Measurements from ENCODE around the gene MLC1.

Gene MLC1

DNA sequence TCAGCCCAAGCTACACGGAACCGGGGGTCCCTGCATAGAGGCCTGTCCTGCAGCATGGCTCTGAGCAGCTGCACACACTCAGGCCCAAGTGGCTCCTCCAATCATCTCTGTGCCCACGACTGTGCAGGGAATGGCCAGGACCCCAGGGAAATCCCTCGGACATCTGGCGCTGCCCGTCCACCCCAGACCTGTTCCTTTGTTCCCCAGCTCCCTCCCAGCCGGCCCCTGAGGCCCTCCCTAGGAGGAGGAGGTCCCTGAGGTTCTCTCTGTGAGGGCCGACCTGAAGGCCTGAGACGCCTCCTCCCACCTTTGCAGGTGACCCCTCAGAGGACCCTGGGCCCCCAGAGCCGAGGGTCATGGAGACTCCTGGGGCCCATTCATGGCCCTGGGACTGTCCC is 1.1 kb downstream of the MLC1 start:
- no peak for DNase-seq (ENCODE audit: low read depth)
- TF ChIP-seq, protein P1, sequence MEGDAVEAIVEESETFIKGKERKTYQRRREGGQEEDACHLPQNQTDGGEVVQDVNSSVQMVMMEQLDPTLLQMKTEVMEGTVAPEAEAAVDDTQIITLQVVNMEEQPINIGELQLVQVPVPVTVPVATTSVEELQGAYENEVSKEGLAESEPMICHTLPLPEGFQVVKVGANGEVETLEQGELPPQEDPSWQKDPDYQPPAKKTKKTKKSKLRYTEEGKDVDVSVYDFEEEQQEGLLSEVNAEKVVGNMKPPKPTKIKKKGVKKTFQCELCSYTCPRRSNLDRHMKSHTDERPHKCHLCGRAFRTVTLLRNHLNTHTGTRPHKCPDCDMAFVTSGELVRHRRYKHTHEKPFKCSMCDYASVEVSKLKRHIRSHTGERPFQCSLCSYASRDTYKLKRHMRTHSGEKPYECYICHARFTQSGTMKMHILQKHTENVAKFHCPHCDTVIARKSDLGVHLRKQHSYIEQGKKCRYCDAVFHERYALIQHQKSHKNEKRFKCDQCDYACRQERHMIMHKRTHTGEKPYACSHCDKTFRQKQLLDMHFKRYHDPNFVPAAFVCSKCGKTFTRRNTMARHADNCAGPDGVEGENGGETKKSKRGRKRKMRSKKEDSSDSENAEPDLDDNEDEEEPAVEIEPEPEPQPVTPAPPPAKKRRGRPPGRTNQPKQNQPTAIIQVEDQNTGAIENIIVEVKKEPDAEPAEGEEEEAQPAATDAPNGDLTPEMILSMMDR (IDR thresholded peaks at IDR 0.05; ENCODE audit: low read depth, low read length, missing control alignments) = no peak
- no peak overlapping the region for H3K4me3 ChIP-seq (ENCODE audit: low read depth, low read length)

DNA sequence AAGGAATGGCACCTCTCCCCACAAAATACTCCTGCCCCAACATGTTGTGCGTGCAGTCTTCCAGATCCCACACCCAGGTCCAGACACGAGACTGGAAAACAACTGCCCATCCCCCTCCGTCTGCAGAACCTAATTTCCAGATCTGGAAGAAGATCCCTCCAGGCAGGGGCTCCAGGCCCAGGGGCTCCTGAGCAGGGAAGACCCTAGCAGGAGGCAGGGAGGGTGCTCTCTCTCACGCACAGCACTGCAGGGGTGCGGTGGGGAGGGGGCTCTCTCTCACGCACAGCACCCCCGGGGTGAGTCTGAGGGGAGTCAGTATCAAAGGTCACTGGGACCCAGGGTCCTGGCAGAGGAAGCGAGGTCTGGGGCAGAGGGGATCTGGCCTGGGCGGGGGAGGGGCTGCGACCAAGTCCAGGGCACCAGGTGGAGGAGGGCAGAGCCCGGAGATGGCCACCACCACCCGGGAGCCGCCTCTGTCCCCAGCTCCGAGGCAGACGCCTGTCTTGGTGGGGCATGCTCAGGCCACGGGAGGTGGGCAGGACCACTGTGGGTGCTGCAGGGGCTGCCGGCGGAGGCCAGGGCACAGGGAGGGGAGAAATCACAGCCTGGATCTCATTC is 1.7 kb downstream of the MLC1 start:
- no peak overlapping the region for H3K4me3 ChIP-seq (ENCODE audit: low read depth, low read length)
- no peak for DNase-seq (ENCODE audit: low read depth)
- TF ChIP-seq, protein P1 (IDR thresholded peaks at IDR 0.05; ENCODE audit: low read depth, low read length, missing control alignments) = no peak

DNA sequence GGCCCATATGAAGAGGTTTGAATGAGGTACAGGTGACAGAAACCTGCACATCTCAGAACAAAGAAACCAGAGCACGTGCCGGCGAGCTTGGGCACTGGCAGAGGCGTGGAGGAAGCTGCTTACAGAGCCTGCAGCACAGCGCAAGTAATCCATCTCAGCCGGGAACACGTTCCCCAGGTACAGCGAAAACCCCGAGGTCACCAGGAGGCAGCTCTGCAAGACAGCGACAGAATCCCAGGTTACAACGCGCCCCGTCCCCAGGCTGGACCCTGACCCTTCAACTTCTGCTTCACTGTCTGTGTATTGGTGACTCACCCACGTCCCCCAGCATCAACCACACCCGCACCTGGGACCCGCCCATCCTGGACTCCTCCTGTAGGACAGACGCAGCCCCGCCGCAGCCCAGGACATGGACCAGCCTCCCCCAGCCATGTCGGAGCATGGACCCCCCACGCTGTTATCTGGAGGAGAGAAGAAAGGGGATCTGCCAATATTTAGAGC is 2.2 kb downstream of the MLC1 start:
- TF ChIP-seq, protein P1 (IDR thresholded peaks at IDR 0.05; ENCODE audit: low read depth, low read length, missing control alignments) = no peak
- H3K4me3 ChIP-seq (ENCODE audit: low read depth, low read length) = no peak overlapping the region
- no peak for DNase-seq (ENCODE audit: low read depth)

DNA sequence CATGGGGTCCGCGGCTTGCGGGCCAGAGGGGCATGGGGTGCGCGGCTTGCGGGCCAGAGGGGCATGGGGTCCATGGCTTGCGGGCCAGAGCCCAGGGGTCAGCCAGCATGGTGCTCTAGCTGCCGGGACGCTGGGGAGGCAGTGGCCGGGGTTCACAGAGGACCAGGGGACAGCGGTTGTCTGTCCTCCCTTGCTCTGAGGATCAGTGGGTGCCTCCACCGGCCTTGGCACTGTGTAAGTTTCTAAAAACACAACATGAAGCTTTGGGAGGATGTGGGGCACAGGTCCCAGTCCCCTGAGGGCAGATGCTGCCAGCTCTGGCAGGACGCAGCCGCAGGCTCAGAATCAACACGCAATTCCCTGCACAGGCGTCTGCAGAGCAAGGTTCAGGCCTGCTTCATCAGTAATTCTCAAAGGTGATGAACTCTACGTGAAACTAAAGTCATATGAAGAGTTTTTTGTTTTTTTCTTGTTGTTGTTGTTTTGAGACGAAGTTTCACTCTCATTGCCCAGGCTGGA is 3.0 kb downstream of the MLC1 start:
- TF ChIP-seq, protein P1 (IDR thresholded peaks at IDR 0.05; ENCODE audit: low read depth, low read length, missing control alignments) = no peak
- no peak overlapping the region for H3K4me3 ChIP-seq (ENCODE audit: low read depth, low read length)

DNA sequence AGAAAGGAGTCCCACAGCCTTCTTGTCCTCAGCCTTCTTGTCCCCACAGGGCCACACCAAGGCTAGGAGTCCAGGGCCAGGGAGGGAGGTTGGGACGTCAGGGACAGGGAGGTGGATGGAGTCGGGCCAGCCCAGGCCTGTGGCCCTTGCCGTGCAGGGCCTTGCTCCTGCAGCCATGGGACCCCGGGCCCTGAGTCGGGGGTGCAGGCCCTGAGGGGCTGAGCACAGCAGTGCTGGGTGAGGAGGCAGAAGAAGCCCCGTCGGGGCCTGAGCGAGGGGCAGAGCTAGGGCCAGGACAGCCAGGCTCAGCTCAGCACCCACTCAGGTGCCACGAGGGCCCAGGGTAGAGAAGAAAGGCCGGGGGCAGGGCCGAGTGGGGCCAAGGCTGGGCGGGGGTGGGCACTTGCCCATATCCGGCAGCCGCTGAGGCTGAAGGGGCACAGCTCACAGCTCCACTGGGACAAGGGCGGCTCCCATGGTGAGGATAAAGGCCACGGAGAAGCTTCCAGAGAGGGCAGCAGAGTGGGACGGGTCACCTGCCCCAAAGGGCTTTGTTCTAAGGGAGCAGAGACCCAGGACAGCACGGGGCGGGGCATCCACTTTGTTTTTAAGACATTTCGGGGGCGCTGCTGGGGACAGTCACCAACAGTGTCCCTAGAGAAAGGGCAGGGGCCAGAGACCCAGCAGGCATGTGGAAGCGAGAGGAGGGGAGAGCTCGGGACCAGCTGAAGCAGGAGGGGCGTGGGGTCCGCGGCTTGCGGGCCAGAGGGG is 3.6 kb downstream of the MLC1 start:
- H3K4me3 ChIP-seq (ENCODE audit: low read depth, low read length) = no peak overlapping the region
- DNase-seq (ENCODE audit: low read depth) = no peak
- TF ChIP-seq, protein P1 (IDR thresholded peaks at IDR 0.05; ENCODE audit: low read depth, low read length, missing control alignments) = no peak

More for the DNA sequence above, 3.0 kb downstream of the MLC1 start:
- DNase-seq (ENCODE audit: low read depth) = no peak

DNA sequence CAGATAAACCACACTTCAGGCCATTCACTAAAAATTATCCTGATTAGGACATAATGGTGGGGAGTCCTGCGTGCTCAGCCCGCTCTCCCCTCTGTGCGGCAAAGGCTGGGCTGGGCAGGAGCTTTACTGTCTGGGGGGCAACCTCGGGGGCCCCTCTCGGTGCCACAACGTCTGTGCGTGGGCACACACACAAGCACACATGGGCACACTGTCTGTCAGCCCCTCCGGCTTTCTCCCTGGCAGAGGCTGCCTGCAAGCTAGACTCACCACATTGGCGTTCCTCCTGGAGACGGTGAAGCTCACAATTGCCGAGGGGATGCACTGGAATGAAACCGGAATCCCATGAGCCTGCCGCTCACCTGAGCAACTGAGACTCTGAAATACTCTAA is 5.2 kb downstream of the MLC1 start:
- no peak for DNase-seq (ENCODE audit: low read depth)
- H3K4me3 ChIP-seq (ENCODE audit: low read depth, low read length) = no peak overlapping the region
- TF ChIP-seq, protein P1 (IDR thresholded peaks at IDR 0.05; ENCODE audit: low read depth, low read length, missing control alignments) = no peak
